ENCODE measurements around the gene FUT1.
"Not testable (repeated sequence)": the region's sequence is repeated elsewhere in the genome, so short reads cannot be mapped to it uniquely, and the experiment has no call there.

Gene FUT1

GRCh38 chr19:48777720-48778119 is 25.3 kb upstream of the FUT1 start:
- no peak for TF ChIP-seq CTCF (conservative IDR thresholded peaks at IDR 0.05)
- no peak overlapping the region for H3K27ac ChIP-seq

GRCh38 chr19:48777139-48777538 is 24.7 kb upstream of the FUT1 start:
- no peak overlapping the region for H3K27ac ChIP-seq
- TF ChIP-seq CTCF (conservative IDR thresholded peaks at IDR 0.05): no peak

- H3K27ac ChIP-seq: peak overlapping the region; percentile 70
- TF ChIP-seq CTCF (conservative IDR thresholded peaks at IDR 0.05): no peak
Measured at GRCh38 chr19:48772503-48772953, 20.1 kb upstream of the FUT1 start.

GRCh38 chr19:48770734-48771472 is 18.5 kb upstream of the FUT1 start:
- TF ChIP-seq CTCF (conservative IDR thresholded peaks at IDR 0.05): no peak
- no peak overlapping the region for H3K27ac ChIP-seq

- H3K27ac ChIP-seq: no peak overlapping the region
- no peak for TF ChIP-seq CTCF (conservative IDR thresholded peaks at IDR 0.05)
Measured at GRCh38 chr19:48770266-48770665, 17.8 kb upstream of the FUT1 start.

GRCh38 chr19:48768994-48769713 is 16.7 kb upstream of the FUT1 start:
- no peak overlapping the region for H3K27ac ChIP-seq
- no peak for TF ChIP-seq CTCF (conservative IDR thresholded peaks at IDR 0.05)

- H3K27ac ChIP-seq: not testable (repeated sequence)
Measured at GRCh38 chr19:48768171-48768753, 15.8 kb upstream of the FUT1 start.

- H3K27ac ChIP-seq: not testable (repeated sequence)
Measured at GRCh38 chr19:48765816-48766215, 13.4 kb upstream of the FUT1 start.
